Measurements from ENCODE around the gene SIK3.

GRCh38 chr11:117037279-117037974 lies 60.8 kb downstream of the SIK3 start:
- TF ChIP-seq RAD21 (IDR thresholded peaks at IDR 0.05; ENCODE audit: low read depth): no peak
- TF ChIP-seq, protein P1, sequence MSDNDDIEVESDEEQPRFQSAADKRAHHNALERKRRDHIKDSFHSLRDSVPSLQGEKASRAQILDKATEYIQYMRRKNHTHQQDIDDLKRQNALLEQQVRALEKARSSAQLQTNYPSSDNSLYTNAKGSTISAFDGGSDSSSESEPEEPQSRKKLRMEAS (IDR thresholded peaks at IDR 0.05): no peak
- TF ChIP-seq USF1 (IDR thresholded peaks at IDR 0.05): no peak
- no peak for TF ChIP-seq EP300 (IDR thresholded peaks at IDR 0.05; ENCODE audit: borderline replicate concordance)
- no peak for TF ChIP-seq YY1 (IDR thresholded peaks at IDR 0.05; ENCODE audit: low read depth)
- TF ChIP-seq TAF1 (IDR thresholded peaks at IDR 0.05; ENCODE audit: low read depth): no peak
- TF ChIP-seq ZBTB7A (IDR thresholded peaks at IDR 0.05; ENCODE audit: low read depth): no peak
- TF ChIP-seq EGR1 (IDR thresholded peaks at IDR 0.05): no peak
- no peak for TF ChIP-seq CEBPB (IDR thresholded peaks at IDR 0.05)
- TF ChIP-seq NFIC (IDR thresholded peaks at IDR 0.05): no peak
- TF ChIP-seq, protein P2, sequence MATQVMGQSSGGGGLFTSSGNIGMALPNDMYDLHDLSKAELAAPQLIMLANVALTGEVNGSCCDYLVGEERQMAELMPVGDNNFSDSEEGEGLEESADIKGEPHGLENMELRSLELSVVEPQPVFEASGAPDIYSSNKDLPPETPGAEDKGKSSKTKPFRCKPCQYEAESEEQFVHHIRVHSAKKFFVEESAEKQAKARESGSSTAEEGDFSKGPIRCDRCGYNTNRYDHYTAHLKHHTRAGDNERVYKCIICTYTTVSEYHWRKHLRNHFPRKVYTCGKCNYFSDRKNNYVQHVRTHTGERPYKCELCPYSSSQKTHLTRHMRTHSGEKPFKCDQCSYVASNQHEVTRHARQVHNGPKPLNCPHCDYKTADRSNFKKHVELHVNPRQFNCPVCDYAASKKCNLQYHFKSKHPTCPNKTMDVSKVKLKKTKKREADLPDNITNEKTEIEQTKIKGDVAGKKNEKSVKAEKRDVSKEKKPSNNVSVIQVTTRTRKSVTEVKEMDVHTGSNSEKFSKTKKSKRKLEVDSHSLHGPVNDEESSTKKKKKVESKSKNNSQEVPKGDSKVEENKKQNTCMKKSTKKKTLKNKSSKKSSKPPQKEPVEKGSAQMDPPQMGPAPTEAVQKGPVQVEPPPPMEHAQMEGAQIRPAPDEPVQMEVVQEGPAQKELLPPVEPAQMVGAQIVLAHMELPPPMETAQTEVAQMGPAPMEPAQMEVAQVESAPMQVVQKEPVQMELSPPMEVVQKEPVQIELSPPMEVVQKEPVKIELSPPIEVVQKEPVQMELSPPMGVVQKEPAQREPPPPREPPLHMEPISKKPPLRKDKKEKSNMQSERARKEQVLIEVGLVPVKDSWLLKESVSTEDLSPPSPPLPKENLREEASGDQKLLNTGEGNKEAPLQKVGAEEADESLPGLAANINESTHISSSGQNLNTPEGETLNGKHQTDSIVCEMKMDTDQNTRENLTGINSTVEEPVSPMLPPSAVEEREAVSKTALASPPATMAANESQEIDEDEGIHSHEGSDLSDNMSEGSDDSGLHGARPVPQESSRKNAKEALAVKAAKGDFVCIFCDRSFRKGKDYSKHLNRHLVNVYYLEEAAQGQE (IDR thresholded peaks at IDR 0.05; ENCODE audit: low read depth): no peak
- TF ChIP-seq CREB1 (IDR thresholded peaks at IDR 0.05; ENCODE audit: low read depth): no peak
- no peak for TF ChIP-seq TEAD4 (IDR thresholded peaks at IDR 0.05)
- TF ChIP-seq FOXM1 (IDR thresholded peaks at IDR 0.05; ENCODE audit: borderline replicate concordance, low read depth): no peak
